ENCODE measurements around the gene ELF1. TPM values are rescaled to one million over a fixed set of nuclear protein-coding genes. Genes with fewer than 3 reads are reported as not detected.

ELF1 gene
- total RNA-seq, 4 donors from 2014 or later, result 61.9 to 84.5 (median 71.5) TPM

DNA sequence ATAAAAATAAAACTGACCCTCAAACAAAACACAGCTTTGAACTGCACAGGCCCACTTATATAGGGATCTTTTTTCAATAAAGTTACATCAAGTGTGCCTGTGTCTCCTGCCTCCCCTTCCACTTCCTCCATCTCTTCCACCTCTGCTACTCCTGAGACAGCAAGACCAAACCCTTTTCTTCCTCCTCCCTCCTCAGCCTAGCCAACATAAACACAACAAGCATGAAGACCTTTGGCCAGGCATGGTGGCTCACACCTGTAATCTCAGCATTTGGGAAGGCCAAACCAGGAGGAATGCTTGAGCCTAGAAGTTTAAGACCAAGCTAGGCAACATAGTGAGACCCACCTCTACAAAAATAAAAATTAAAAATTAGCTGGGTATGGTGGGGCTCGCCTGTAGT is 72.6 kb downstream of the ELF1 start:
- H3K27ac ChIP-seq, result no peak overlapping the region
- no peak overlapping the region for H3K4me3 ChIP-seq
- no peaks in the 10 kb centered on the region for H3K27me3 ChIP-seq
- TF ChIP-seq, protein P1, sequence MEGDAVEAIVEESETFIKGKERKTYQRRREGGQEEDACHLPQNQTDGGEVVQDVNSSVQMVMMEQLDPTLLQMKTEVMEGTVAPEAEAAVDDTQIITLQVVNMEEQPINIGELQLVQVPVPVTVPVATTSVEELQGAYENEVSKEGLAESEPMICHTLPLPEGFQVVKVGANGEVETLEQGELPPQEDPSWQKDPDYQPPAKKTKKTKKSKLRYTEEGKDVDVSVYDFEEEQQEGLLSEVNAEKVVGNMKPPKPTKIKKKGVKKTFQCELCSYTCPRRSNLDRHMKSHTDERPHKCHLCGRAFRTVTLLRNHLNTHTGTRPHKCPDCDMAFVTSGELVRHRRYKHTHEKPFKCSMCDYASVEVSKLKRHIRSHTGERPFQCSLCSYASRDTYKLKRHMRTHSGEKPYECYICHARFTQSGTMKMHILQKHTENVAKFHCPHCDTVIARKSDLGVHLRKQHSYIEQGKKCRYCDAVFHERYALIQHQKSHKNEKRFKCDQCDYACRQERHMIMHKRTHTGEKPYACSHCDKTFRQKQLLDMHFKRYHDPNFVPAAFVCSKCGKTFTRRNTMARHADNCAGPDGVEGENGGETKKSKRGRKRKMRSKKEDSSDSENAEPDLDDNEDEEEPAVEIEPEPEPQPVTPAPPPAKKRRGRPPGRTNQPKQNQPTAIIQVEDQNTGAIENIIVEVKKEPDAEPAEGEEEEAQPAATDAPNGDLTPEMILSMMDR (IDR thresholded peaks at IDR 0.05), result no peak
- no peak for TF ChIP-seq POLR2A (IDR thresholded peaks at IDR 0.05)
- no peaks in the 10 kb centered on the region for H3K9me3 ChIP-seq
- intact Hi-C loops (cut with DNase I), result no loop called here
- no peaks in the 10 kb centered on the region for H3K4me1 ChIP-seq
- 82 to 83% methylated on average over 1 of the region's 1 CpG for WGBS, 2 donors
- H3K36me3 ChIP-seq, result peaks cover 24 to 100% (median 26%) of the 10 kb centered on the region in 3 donors
- DNase-seq, result no peak

DNA sequence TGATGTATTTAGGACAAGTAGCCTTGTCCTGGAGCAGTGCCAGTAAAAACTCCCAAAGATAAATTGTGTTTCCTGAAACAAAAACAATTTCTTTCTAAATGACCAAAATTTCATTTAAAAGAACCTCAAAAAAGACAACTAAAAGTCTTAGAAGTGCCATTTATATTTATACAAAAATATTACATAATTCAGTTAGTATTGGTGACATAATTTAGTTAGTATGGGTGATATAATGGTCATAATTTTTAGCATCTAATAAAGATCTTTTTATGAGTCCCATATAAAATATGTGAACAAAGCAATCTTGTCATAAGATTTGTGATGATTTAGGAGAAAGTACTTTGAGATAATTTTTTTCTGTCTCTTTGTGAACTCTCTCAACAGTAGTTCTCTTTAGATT is 76.0 kb downstream of the ELF1 start:
- TF ChIP-seq, protein P1 (IDR thresholded peaks at IDR 0.05), result no peak
- no peak for TF ChIP-seq POLR2A (IDR thresholded peaks at IDR 0.05)
- no peak overlapping the region for H3K27ac ChIP-seq
- no peak for DNase-seq
- H3K9me3 ChIP-seq, result no peaks in the 10 kb centered on the region
- no peaks in the 10 kb centered on the region for H3K4me1 ChIP-seq
- H3K27me3 ChIP-seq, result no peaks in the 10 kb centered on the region
- H3K36me3 ChIP-seq, result peaks cover 11 to 99% (median 13%) of the 10 kb centered on the region in 3 donors
- no peak overlapping the region for H3K4me3 ChIP-seq
- intact Hi-C loops (cut with DNase I), result no loop called here

GRCh38 chr13:40941581-40941980 is 77.5 kb downstream of the ELF1 start:
- Histone ChIP-seq H3K27ac (no peak overlapping the region), H3K36me3 (peaks cover 3 to 99% (median 13%) of the 10 kb centered on the region in 3 donors), H3K4me3 (no peak overlapping the region), H3K9me3 (no peaks in the 10 kb centered on the region), H3K4me1 (no peaks in the 10 kb centered on the region), H3K27me3 (no peaks in the 10 kb centered on the region)
- no peak for DNase-seq
- TF ChIP-seq, protein P1 (IDR thresholded peaks at IDR 0.05), result no peak
- no peak for TF ChIP-seq POLR2A (IDR thresholded peaks at IDR 0.05)
- intact Hi-C loops (cut with DNase I), result no loop called here
- WGBS, 2 donors, result 74 to 86% methylated on average over 2 to 5 of the region's 5 CpGs

DNA sequence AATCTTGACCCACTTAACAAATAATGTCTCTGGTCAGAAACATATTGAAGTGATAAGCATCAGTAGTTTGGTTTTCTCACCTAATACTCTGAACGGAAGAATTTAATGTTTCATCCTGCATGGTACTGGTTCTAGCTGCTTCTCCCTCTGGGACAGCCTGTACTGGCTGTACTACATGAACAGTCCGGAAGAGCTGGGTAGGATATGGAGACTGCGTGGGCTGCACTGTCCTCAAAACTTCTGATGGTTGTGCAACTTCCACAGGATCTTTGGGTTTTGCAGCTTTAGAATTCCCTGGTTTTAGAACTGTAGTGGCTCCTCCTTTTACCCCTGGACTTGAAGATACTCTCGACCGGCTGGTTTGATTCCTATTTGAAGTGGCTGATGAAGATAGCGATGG is 78.3 kb downstream of the ELF1 start:
- TF ChIP-seq, protein P1 (IDR thresholded peaks at IDR 0.05), result no peak
- TF ChIP-seq POLR2A (IDR thresholded peaks at IDR 0.05), result no peak
- Histone ChIP-seq H3K27ac (no peak overlapping the region), H3K27me3 (no peaks in the 10 kb centered on the region), H3K4me1 (no peaks in the 10 kb centered on the region), H3K4me3 (no peak overlapping the region), H3K36me3 (peaks cover 3 to 99% (median 13%) of the 10 kb centered on the region in 3 donors), H3K9me3 (no peaks in the 10 kb centered on the region)
- intact Hi-C loops (cut with DNase I), result no loop called here
- no peak for DNase-seq
- 82 to 90% methylated on average over 5 to 6 of the region's 6 CpGs for WGBS, 2 donors

- intact Hi-C loops (cut with DNase I), result no loop called here
- no peak for DNase-seq
- no peak overlapping the region for H3K27ac ChIP-seq
- no peaks in the 10 kb centered on the region for H3K9me3 ChIP-seq
- H3K4me3 ChIP-seq, result no peak overlapping the region
- WGBS, 2 donors, result 69 to 97% methylated on average over 2 to 4 of the region's 4 CpGs
- H3K4me1 ChIP-seq, result peaks cover 0 to 3% (median 0%) of the 10 kb centered on the region in 3 donors
- no peak for TF ChIP-seq POLR2A (IDR thresholded peaks at IDR 0.05)
- TF ChIP-seq, protein P1 (IDR thresholded peaks at IDR 0.05), result no peak
- H3K27me3 ChIP-seq, result no peaks in the 10 kb centered on the region
- peaks cover 6 to 98% (median 14%) of the 10 kb centered on the region in 3 donors for H3K36me3 ChIP-seq
Measured at GRCh38 chr13:40933508-40934204, 85.5 kb downstream of the ELF1 start.

All from esophagus squamous epithelium (tissue), 5 donors.